Right renal pelvis (tissue), 4 donors: Measurements from ENCODE around the gene MTNR1A. TPM values are rescaled to one million over a fixed set of nuclear protein-coding genes. Genes with fewer than 3 reads are reported as not detected.
"Not testable (repeated sequence)": the region's sequence is repeated elsewhere in the genome, so short reads cannot be mapped to it uniquely, and the experiment has no call there.

ENCODE experiments used
- DNase-seq, 4 donors: peaks; one replicate each; pipeline ENCODE4 v3.0.0-alpha.2; 2013; ENCODE audit warnings: low read depth in 4 of 4, low spot score in 3 of 4, missing footprints in 1 of 4
- polyA plus RNA-seq, 4 donors: library from polyadenylated mRNA; unstranded; fragments of 120-200 nt; gene quantifications; one replicate each; pipeline ENCODE4 v1.2.1, GENCODE V29; 2013; ENCODE audit not compliant: insufficient read length in 4 of 4

MTNR1A gene
- polyA plus RNA-seq, 4 donors: 1.4 to 2.0 (median 1.6) TPM

GRCh38 chr4:186563761-186564160, 8.4 kb upstream of the MTNR1A start:
- DNase-seq: no peak

GRCh38 chr4:186561748-186562147, 6.4 kb upstream of the MTNR1A start:
- no peak for DNase-seq

GRCh38 chr4:186560647-186561046, 5.3 kb upstream of the MTNR1A start:
- no peak for DNase-seq

GRCh38 chr4:186557486-186557885, 2.1 kb upstream of the MTNR1A start:
- DNase-seq: no peak

- no peak for DNase-seq
These were observed 1.7 kb upstream of the MTNR1A start for GRCh38 chr4:186557061-186557460.

- DNase-seq: peak in 1 of 4 donors; percentile 41
These were observed 841 bp downstream of the MTNR1A start for GRCh38 chr4:186554539-186554913.

GRCh38 chr4:186553717-186554116, 1.6 kb downstream of the MTNR1A start:
- no peak for DNase-seq

GRCh38 chr4:186551849-186552248, 3.5 kb downstream of the MTNR1A start:
- DNase-seq: no peak

- no peak for DNase-seq
These were observed 9.9 kb downstream of the MTNR1A start for GRCh38 chr4:186545436-186545835.

- no peak for DNase-seq
These were observed 12.2 kb downstream of the MTNR1A start for GRCh38 chr4:186543206-186543605.

GRCh38 chr4:186541801-186542200, 13.6 kb downstream of the MTNR1A start:
- no peak for DNase-seq

GRCh38 chr4:186537843-186538521, 17.4 kb downstream of the MTNR1A start:
- no peak for DNase-seq

GRCh38 chr4:186536285-186536684, 19.1 kb downstream of the MTNR1A start:
- DNase-seq: no peak

- DNase-seq: no peak
These were observed 21.3 kb downstream of the MTNR1A start for GRCh38 chr4:186534056-186534455.

- not testable (repeated sequence) for DNase-seq
These were observed 31.4 kb downstream of the MTNR1A start for GRCh38 chr4:186523927-186524326.

- no peak for DNase-seq
These were observed 39.1 kb downstream of the MTNR1A start for GRCh38 chr4:186516287-186516686.

GRCh38 chr4:186514271-186514950, 41.0 kb downstream of the MTNR1A start:
- no peak for DNase-seq

GRCh38 chr4:186504771-186505170, 50.6 kb downstream of the MTNR1A start:
- not testable (repeated sequence) for DNase-seq

GRCh38 chr4:186502231-186502630, 53.1 kb downstream of the MTNR1A start:
- DNase-seq: no peak

- DNase-seq: no peak
These were observed 53.8 kb downstream of the MTNR1A start for GRCh38 chr4:186501554-186501953.

GRCh38 chr4:186500721-186501304, 54.6 kb downstream of the MTNR1A start:
- no peak for DNase-seq

GRCh38 chr4:186499467-186499866, 55.9 kb downstream of the MTNR1A start:
- no peak for DNase-seq
